Parathyroid adenoma (tissue), 2 donors: ENCODE data around the gene ST8SIA1.
A peak's percentile ranks its signal among the peaks of the same experiment; 100 is the strongest.

Experiments
- H2AFZ ChIP-seq: fragments of 300-600 bp; sonication (generic); one replicate; pipeline ENCODE4 v1.7.0; 2017; ENCODE audit warnings: antibody characterized with exemption, mild to moderate bottlenecking
- H3K27ac ChIP-seq: fragments of 300-600 bp; sonication (generic); one replicate; pipeline ENCODE4 v1.7.0; 2017
- H3K27me3 ChIP-seq: fragments of 300-600 bp; sonication (generic); one replicate; pipeline ENCODE4 v1.7.0; 2017; ENCODE audit warnings: low read length; ENCODE audit not compliant: control insufficient read depth, insufficient read depth
- H3K36me3 ChIP-seq: fragments of 300-600 bp; sonication (generic); one replicate; pipeline ENCODE4 v1.7.0; 2017; ENCODE audit warnings: low read length; ENCODE audit not compliant: control insufficient read depth, insufficient read depth
- H3K4me1 ChIP-seq: fragments of 300-600 bp; sonication (generic); one replicate; pipeline ENCODE4 v1.7.0; 2017; ENCODE audit warnings: control low read depth
- H3K4me2 ChIP-seq: fragments of 300-600 bp; sonication (generic); one replicate; pipeline ENCODE4 v1.7.0; 2017; ENCODE audit warnings: low read length
- H3K4me3 ChIP-seq: fragments of 300-600 bp; sonication (generic); one replicate; pipeline ENCODE4 v1.7.0; 2017; ENCODE audit warnings: low read depth, low read length
- H3K79me2 ChIP-seq: fragments of 300-600 bp; sonication (generic); one replicate; pipeline ENCODE4 v1.7.0; 2017; ENCODE audit warnings: control low read depth
- H3K9ac ChIP-seq: fragments of 300-600 bp; sonication (generic); one replicate; pipeline ENCODE4 v1.7.0; 2017; ENCODE audit warnings: mild to moderate bottlenecking
- H3K9me3 ChIP-seq: fragments of 300-600 bp; sonication (generic); one replicate; pipeline ENCODE4 v1.7.0; 2017; ENCODE audit warnings: low read length; ENCODE audit not compliant: control insufficient read depth
- CTCF ChIP-seq: fragments of 300-600 bp; sonication (generic); IDR thresholded peaks from one replicate; pipeline ENCODE4 v1.7.0; 2017; ENCODE audit warnings: antibody characterized with exemption, mild to moderate bottlenecking
- donor health status: primary hyperparathyroidism.

Gene ST8SIA1

GRCh38 chr12:22272335-22273151 lies 62.0 kb downstream of the ST8SIA1 start:
- TF ChIP-seq CTCF, result no peak

GRCh38 chr12:22271023-22271422 lies 63.5 kb downstream of the ST8SIA1 start:
- Histone ChIP-seq H2AFZ (no peak overlapping the region), H3K36me3 (no peaks in the 10 kb centered on the region), H3K9me3 (no peaks in the 10 kb centered on the region), H3K4me1 (peaks cover 3% of the 10 kb centered on the region), H3K79me2 (peaks cover 2% of the 10 kb centered on the region), H3K4me2 (no peak overlapping the region), H3K27me3 (no peaks in the 10 kb centered on the region), H3K27ac (no peak overlapping the region), H3K4me3 (no peak overlapping the region), H3K9ac (no peak overlapping the region)
- no peak for TF ChIP-seq CTCF

More at GRCh38 chr12:22272335-22273151, 62.0 kb downstream of the ST8SIA1 start:
- H3K4me1 ChIP-seq, result peaks cover 3% of the 10 kb centered on the region
- no peak overlapping the region for H3K4me2 ChIP-seq
- no peak overlapping the region for H3K4me3 ChIP-seq
- H3K27me3 ChIP-seq, result no peaks in the 10 kb centered on the region
- H3K27ac ChIP-seq, result peak overlapping the region; percentile 0
- H3K79me2 ChIP-seq, result peaks cover 2% of the 10 kb centered on the region
- H2AFZ ChIP-seq, result peak overlapping the region; percentile 34
- no peaks in the 10 kb centered on the region for H3K9me3 ChIP-seq
- H3K9ac ChIP-seq, result no peak overlapping the region
- no peaks in the 10 kb centered on the region for H3K36me3 ChIP-seq

GRCh38 chr12:22268973-22269372 lies 65.5 kb downstream of the ST8SIA1 start:
- H3K4me3 ChIP-seq, result no peak overlapping the region
- H3K4me1 ChIP-seq, result peaks cover 3% of the 10 kb centered on the region
- H3K9ac ChIP-seq, result no peak overlapping the region
- no peak overlapping the region for H3K27ac ChIP-seq
- no peaks in the 10 kb centered on the region for H3K36me3 ChIP-seq
- peaks cover 2% of the 10 kb centered on the region for H3K79me2 ChIP-seq
- no peak overlapping the region for H3K4me2 ChIP-seq
- H2AFZ ChIP-seq, result no peak overlapping the region
- no peaks in the 10 kb centered on the region for H3K9me3 ChIP-seq
- H3K27me3 ChIP-seq, result no peaks in the 10 kb centered on the region
- no peak for TF ChIP-seq CTCF

GRCh38 chr12:22268406-22268805 lies 66.1 kb downstream of the ST8SIA1 start:
- H3K36me3 ChIP-seq, result no peaks in the 10 kb centered on the region
- no peak for TF ChIP-seq CTCF
- no peaks in the 10 kb centered on the region for H3K9me3 ChIP-seq
- no peaks in the 10 kb centered on the region for H3K27me3 ChIP-seq
- no peak overlapping the region for H3K27ac ChIP-seq
- H3K9ac ChIP-seq, result no peak overlapping the region
- H2AFZ ChIP-seq, result no peak overlapping the region
- no peak overlapping the region for H3K4me3 ChIP-seq
- H3K4me2 ChIP-seq, result no peak overlapping the region
- H3K4me1 ChIP-seq, result peaks cover 3% of the 10 kb centered on the region
- H3K79me2 ChIP-seq, result peaks cover 2% of the 10 kb centered on the region

GRCh38 chr12:22266101-22266500 lies 68.4 kb downstream of the ST8SIA1 start:
- Histone ChIP-seq H3K4me1 (peaks cover 15% of the 10 kb centered on the region), H2AFZ (no peak overlapping the region), H3K9ac (no peak overlapping the region), H3K27me3 (no peaks in the 10 kb centered on the region), H3K9me3 (no peaks in the 10 kb centered on the region), H3K4me2 (no peak overlapping the region), H3K27ac (no peak overlapping the region), H3K79me2 (peaks cover 2% of the 10 kb centered on the region), H3K4me3 (no peak overlapping the region), H3K36me3 (no peaks in the 10 kb centered on the region)
- TF ChIP-seq CTCF, result no peak
